Measurements from ENCODE around the gene PCOLCE2.

GRCh38 chr3:142817356-142817755, 71.5 kb downstream of the PCOLCE2 start:
- TF ChIP-seq CTCF (IDR thresholded peaks at IDR 0.05) (no peak), POLR2A (IDR thresholded peaks at IDR 0.05) (no peak)

Data from thyroid gland (tissue), 4 donors.